WTC11 (cell line): ENCODE results near the gene STK39. TPM values are rescaled to one million over a fixed set of nuclear protein-coding genes. Genes with fewer than 3 reads are reported as not detected.

Source experiments
- ATAC-seq: fragments of 200-7000 bp; cut with Tn5 transposase; 2 replicates; pipeline ENCODE4 v1.10.0; 2021; ENCODE audit warnings: mild to moderate bottlenecking, moderate library complexity
- CTCF ChIA-PET: fragments of 300-600 bp; sonication (Branson Sonifier 250); formaldehyde crosslinking; loops from one replicate; lab custom pipeline; 2021; ENCODE audit warnings: antibody characterized with exemption; lab: Charles Lee
- POLR2A ChIA-PET: fragments of 350-600 bp; sonication (Branson Sonifier 250); formaldehyde crosslinking; loops from one replicate; lab custom pipeline; 2021; ENCODE audit warnings: antibody characterized with exemption; lab: Charles Lee
- DNase-seq: peaks from one replicate; pipeline ENCODE4 v3.0.0; 2021; ENCODE audit warnings: low spot score
- H3K27ac Mint-ChIP-seq: 2 replicates; pipeline ENCODE4 v1.8.0; 2021; ENCODE audit warnings: mixed read lengths
- H3K27me3 Mint-ChIP-seq: 2 replicates; pipeline ENCODE4 v1.8.0; 2021; ENCODE audit warnings: low read depth, mild to moderate bottlenecking, moderate library complexity, mixed read lengths
- H3K36me3 Mint-ChIP-seq: 2 replicates; pipeline ENCODE4 v1.8.0; 2021; ENCODE audit warnings: mixed read lengths
- H3K4me1 Mint-ChIP-seq: 2 replicates; pipeline ENCODE4 v1.8.0; 2022; ENCODE audit warnings: mixed read lengths
- H3K4me3 Mint-ChIP-seq: 2 replicates; pipeline ENCODE4 v1.8.0; 2021; ENCODE audit warnings: mild to moderate bottlenecking, moderate library complexity, mixed read lengths
- H3K9me3 Mint-ChIP-seq: 2 replicates; pipeline ENCODE4 v1.8.0; 2021; ENCODE audit warnings: mixed read lengths
- CREB1 ChIP-seq: sonication (generic); formaldehyde crosslinking; IDR thresholded peaks from 2 replicates; pipeline ENCODE4 v1.8.0; 2023; ENCODE audit warnings: mild to moderate bottlenecking, missing genetic modification reagents
- ERG ChIP-seq: fragments of 250-450 bp; sonication (Bioruptor Pico); IDR thresholded peaks from 2 replicates; pipeline ENCODE4 v1.8.0; 2021; ENCODE audit warnings: mild to moderate bottlenecking
- FOXJ3 ChIP-seq: sonication (generic); formaldehyde crosslinking; IDR thresholded peaks from 2 replicates; pipeline ENCODE4 v1.9.0; 2021; ENCODE audit warnings: missing genetic modification reagents, mild to moderate bottlenecking, borderline replicate concordance
- FOXP1 ChIP-seq: sonication (generic); formaldehyde crosslinking; IDR thresholded peaks from 2 replicates; pipeline ENCODE4 v1.8.0; 2022; ENCODE audit warnings: missing genetic modification reagents, mild to moderate bottlenecking, moderate library complexity, borderline replicate concordance
- GABPB1 ChIP-seq: sonication (generic); formaldehyde crosslinking; IDR thresholded peaks from 2 replicates; pipeline ENCODE4 v1.8.1; 2023; ENCODE audit warnings: mild to moderate bottlenecking, missing genetic modification reagents
- GRHL2 ChIP-seq: fragments of 250-450 bp; sonication (Bioruptor Pico); IDR thresholded peaks from 2 replicates; pipeline ENCODE4 v1.8.0; 2022; ENCODE audit warnings: mild to moderate bottlenecking, moderate library complexity; ENCODE audit not compliant: insufficient replicate concordance, severe bottlenecking
- GTF2I ChIP-seq: fragments of 250-450 bp; sonication (Bioruptor Pico); conservative IDR thresholded peaks from 2 replicates; pipeline ENCODE4 v1.4.0; 2021; ENCODE audit warnings: mild to moderate bottlenecking
- IRF1 ChIP-seq: sonication (generic); formaldehyde crosslinking; IDR thresholded peaks from 2 replicates; pipeline ENCODE4 v1.8.0; 2023; ENCODE audit warnings: missing genetic modification reagents
- IRF2 ChIP-seq: sonication (generic); formaldehyde crosslinking; IDR thresholded peaks from 2 replicates; pipeline ENCODE4 v1.8.0; 2022; ENCODE audit warnings: low read depth, missing genetic modification reagents, borderline replicate concordance
- JAZF1 ChIP-seq: fragments of 250-450 bp; sonication (Bioruptor Pico); IDR thresholded peaks from 2 replicates; pipeline ENCODE4 v1.9.0; 2021; ENCODE audit warnings: moderate library complexity, mild to moderate bottlenecking, inconsistent platforms
- JUN ChIP-seq: sonication (generic); formaldehyde crosslinking; IDR thresholded peaks from 2 replicates; pipeline ENCODE4 v1.8.0; 2023; ENCODE audit warnings: mild to moderate bottlenecking, missing genetic modification reagents
- MYBL2 ChIP-seq: sonication (generic); formaldehyde crosslinking; IDR thresholded peaks from 2 replicates; pipeline ENCODE4 v1.8.1; 2023; ENCODE audit warnings: mild to moderate bottlenecking, moderate library complexity, missing genetic modification reagents
- NR3C1 ChIP-seq: sonication (generic); formaldehyde crosslinking; conservative IDR thresholded peaks from 2 replicates; pipeline ENCODE4 v1.8.1; 2023; ENCODE audit warnings: low read depth, mild to moderate bottlenecking, missing genetic modification reagents
- PRRX2 ChIP-seq: fragments of 250-450 bp; sonication (Bioruptor Pico); IDR thresholded peaks from 2 replicates; pipeline ENCODE4 v1.8.0; 2021; ENCODE audit warnings: mild to moderate bottlenecking
- RORB ChIP-seq: fragments of 250-450 bp; sonication (Bioruptor Pico); IDR thresholded peaks from 2 replicates; pipeline ENCODE4 v1.9.0; 2021; ENCODE audit warnings: mild to moderate bottlenecking
- SMAD3 ChIP-seq: sonication (generic); formaldehyde crosslinking; IDR thresholded peaks from 2 replicates; pipeline ENCODE4 v1.8.0; 2022; ENCODE audit warnings: missing genetic modification reagents, mild to moderate bottlenecking, borderline replicate concordance
- SP1 ChIP-seq: sonication (generic); formaldehyde crosslinking; conservative IDR thresholded peaks from 2 replicates; pipeline ENCODE4 v1.8.1; 2022; ENCODE audit warnings: missing genetic modification reagents
- USF1 ChIP-seq: sonication (generic); formaldehyde crosslinking; IDR thresholded peaks from 2 replicates; pipeline ENCODE4 v1.8.0; 2022; ENCODE audit warnings: mild to moderate bottlenecking, missing genetic modification reagents
- ZNF232 ChIP-seq: sonication (generic); formaldehyde crosslinking; IDR thresholded peaks from 2 replicates; pipeline ENCODE4 v1.8.0; 2022; ENCODE audit warnings: mild to moderate bottlenecking, missing genetic modification reagents
- ZNF317 ChIP-seq: sonication (generic); formaldehyde crosslinking; IDR thresholded peaks from 2 replicates; pipeline ENCODE4 v1.8.1; 2023; ENCODE audit warnings: low read depth, mild to moderate bottlenecking, moderate library complexity, missing genetic modification reagents, borderline replicate concordance
- ZNF532 ChIP-seq: fragments of 250-450 bp; sonication (Bioruptor Pico); IDR thresholded peaks from 2 replicates; pipeline ENCODE4 v1.9.0; 2021; ENCODE audit warnings: mild to moderate bottlenecking, borderline replicate concordance
- total RNA-seq: library from RNA; stranded (reverse); gene quantifications from 3 replicates; pipeline ENCODE4 v1.2.3, GENCODE V29; 2021
- TF ChIP-seq, protein P1 (sequence below): fragments of 250-450 bp; sonication (Bioruptor Pico); conservative IDR thresholded peaks from 2 replicates; pipeline ENCODE4 v1.9.0; 2021; ENCODE audit warnings: mild to moderate bottlenecking

STK39 gene
- total RNA-seq, 1 experiment from 2014 or later = 20.5 TPM

DNA sequence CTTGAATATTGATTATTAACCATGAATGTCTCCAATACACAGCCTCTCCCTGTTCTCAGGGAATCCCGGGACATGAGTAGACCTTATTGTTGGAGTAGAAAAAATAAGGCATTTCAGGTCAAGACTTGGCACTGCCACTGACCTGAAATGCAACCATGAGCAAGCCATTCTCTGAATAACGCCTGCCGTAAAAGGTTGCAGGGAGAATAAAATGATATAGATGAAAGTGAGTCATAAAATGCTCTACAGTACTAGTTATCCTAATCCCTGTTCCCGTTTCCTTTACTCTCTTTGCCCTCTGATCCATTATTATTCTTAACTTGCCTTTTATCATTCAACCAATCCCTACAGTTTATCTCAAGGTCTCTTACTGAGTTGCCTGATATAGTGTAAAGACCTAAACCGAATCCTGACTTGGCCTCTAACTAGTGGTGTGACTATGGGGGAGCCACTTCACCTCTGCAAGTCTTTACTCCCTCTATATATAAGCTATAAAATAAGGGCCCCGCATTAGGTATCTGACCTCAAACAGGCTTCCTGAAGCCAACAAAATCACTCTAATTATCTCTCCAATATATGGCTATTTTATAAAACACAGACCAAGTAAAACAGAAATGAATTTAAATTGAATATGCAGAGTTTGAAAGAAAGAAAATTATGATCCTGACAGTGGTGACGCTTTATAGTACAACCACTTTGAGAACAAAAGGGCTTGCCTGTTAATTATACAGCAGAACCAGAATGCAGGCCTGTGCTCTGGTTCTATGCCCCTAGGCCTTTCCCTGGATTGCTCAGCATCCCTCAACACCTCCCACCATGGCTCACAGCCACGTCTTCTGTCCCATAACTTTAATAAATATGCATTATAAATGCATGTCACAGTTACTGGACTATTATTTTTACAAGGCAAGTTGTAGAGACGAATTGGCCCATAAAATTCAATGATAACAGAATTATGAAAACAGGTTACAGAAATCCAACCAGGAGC, 183.1 kb downstream of the STK39 start:
- peaks cover 13% of the 10 kb centered on the region for H3K4me1 Mint-ChIP-seq
- H3K4me3 Mint-ChIP-seq = no peak overlapping the region
- ATAC-seq (peak; percentile 73), DNase-seq (no peak)
- ChIA-PET POLR2A (no interaction called here), CTCF (no interaction called here)
- no peaks in the 10 kb centered on the region for H3K9me3 Mint-ChIP-seq
- no peak overlapping the region for H3K27ac Mint-ChIP-seq
- TF ChIP-seq PRRX2 (CRISPR knock-in tag) (no peak), FOXP1 (CRISPR knock-in tag) (no peak), MYBL2 (CRISPR knock-in tag) (no peak), NR3C1 (CRISPR knock-in tag) (no peak), IRF2 (CRISPR knock-in tag) (no peak)
- H3K36me3 Mint-ChIP-seq = no peaks in the 10 kb centered on the region
- no peaks in the 10 kb centered on the region for H3K27me3 Mint-ChIP-seq

DNA sequence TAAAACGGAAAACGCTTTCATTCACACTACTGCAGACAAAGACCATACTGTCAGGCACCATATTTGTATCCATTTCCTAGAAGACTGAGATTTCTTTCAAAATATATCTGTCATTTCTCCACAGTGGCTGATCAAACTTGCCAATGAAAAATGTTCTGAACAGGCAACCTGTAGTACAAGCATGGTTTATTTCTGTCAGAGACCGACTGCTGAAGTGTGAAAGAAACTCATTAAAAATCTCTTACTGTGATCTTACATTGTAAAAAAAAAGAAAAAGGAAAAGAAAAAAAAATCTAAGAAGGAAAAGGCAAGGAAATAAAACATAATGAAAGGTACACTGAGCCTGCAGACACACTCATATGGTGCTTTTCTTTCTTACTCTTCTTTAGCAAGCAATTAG, 184.5 kb downstream of the STK39 start:
- no peak for DNase-seq
- TF ChIP-seq USF1 (CRISPR knock-in tag) (no peak), GRHL2 (CRISPR knock-in tag) (no peak), ZNF232 (CRISPR knock-in tag) (no peak), PRRX2 (CRISPR knock-in tag) (no peak), SMAD3 (CRISPR knock-in tag) (no peak), GABPB1 (CRISPR knock-in tag) (no peak), IRF1 (CRISPR knock-in tag) (no peak), RORB (CRISPR knock-in tag) (no peak), ERG (CRISPR knock-in tag) (no peak), FOXP1 (CRISPR knock-in tag) (no peak)
- Mint-ChIP-seq H3K4me3 (no peak overlapping the region), H3K4me1 (peaks cover 13% of the 10 kb centered on the region), H3K9me3 (no peaks in the 10 kb centered on the region), H3K36me3 (no peaks in the 10 kb centered on the region), H3K27ac (no peak overlapping the region), H3K27me3 (no peaks in the 10 kb centered on the region)
- CTCF ChIA-PET = interaction anchor here (1.2 to 1.4 kb wide), 2 partner anchors 56 to 274 kb away, joined by 4 to 5 read pairs; no protein-coding TSS in a partner anchor
- POLR2A ChIA-PET = no interaction called here
- no peak for ATAC-seq

- Mint-ChIP-seq H3K27ac (no peak overlapping the region), H3K36me3 (no peaks in the 10 kb centered on the region), H3K27me3 (no peaks in the 10 kb centered on the region), H3K4me1 (peaks cover 13% of the 10 kb centered on the region), H3K9me3 (no peaks in the 10 kb centered on the region), H3K4me3 (no peak overlapping the region)
- ATAC-seq (no peak), DNase-seq (no peak)
- ChIA-PET POLR2A (no interaction called here), CTCF (interaction anchor here (1.2 to 1.4 kb wide), 2 partner anchors 57 to 275 kb away, joined by 4 to 5 read pairs; no protein-coding TSS in a partner anchor)
- no peak for TF ChIP-seq CREB1 (CRISPR knock-in tag)
- no peak for TF ChIP-seq GABPB1 (CRISPR knock-in tag)
- TF ChIP-seq, protein P1, sequence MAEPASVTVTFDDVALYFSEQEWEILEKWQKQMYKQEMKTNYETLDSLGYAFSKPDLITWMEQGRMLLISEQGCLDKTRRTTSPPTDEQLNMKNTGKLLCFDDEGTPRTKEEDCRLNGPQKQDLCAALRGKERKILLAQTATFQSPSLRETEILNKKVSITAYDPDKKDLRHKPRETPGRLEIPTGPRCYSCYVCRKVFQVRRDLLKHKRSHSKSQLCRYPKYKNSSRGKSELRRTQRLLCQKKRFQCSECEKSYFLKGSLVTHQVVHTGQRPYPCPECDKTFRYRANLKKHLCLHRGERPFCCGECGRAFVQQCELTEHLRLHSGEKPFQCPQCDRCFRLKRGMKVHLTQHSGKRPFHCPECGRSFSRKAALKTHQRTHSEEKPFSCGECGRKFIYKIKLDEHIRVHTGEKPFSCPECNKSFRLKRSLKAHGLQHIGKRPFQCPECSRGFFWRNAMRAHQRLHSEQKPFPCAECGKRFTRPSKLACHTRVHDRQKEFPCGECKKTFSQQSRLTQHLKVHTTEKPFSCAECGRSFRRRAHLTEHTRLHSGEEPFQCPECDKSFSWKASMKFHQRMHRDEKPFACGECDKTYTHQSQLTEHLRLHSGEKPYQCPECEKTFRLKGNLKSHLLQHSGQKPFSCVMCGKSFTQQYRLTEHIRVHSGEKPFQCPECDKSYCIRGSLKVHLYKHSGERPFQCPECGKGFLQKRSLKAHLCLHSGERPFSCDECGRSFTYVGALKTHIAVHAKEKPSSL = no peak
- no peak for TF ChIP-seq JAZF1 (CRISPR knock-in tag)
- TF ChIP-seq GTF2I = no peak
- TF ChIP-seq ZNF532 (CRISPR knock-in tag) = no peak
- no peak for TF ChIP-seq ZNF317
- no peak for TF ChIP-seq FOXJ3
- no peak for TF ChIP-seq FOXP1 (CRISPR knock-in tag)
- TF ChIP-seq SP1 = no peak
- TF ChIP-seq JUN (CRISPR knock-in tag) = no peak
Measured at GRCh38 chr2:168062054-168062453, 185.3 kb downstream of the STK39 start.
